ENCODE measurements around the gene ZBTB38. TPM values are rescaled to one million over a fixed set of nuclear protein-coding genes. Genes with fewer than 3 reads are reported as not detected.

Gene ZBTB38
- total RNA-seq, 1 donor from 2014 or later, result 64.6 TPM

DNA sequence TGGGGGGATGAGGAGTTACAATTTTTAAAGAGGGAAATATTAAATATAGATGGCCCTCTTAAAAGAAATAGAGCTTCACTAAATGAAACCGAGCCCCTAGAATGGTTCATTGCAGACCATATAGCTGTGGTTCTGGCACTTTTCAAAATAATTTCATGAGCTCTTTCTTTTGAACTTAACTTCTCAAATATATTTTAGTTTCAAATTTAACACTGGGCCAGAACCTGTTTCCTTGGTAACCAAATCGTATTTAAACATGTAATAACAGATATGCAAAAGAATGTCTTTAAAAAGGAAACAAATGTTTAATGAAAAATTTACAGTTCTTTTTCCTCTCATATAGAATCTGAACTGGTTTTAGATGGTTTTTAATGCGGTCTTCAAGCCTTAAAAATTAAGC lies 20.1 kb downstream of the ZBTB38 start:
- peaks cover 49% of the 10 kb centered on the region for H3K4me1 Mint-ChIP-seq (ENCODE audit: low read depth)
- no peak overlapping the region for H3K4me3 Mint-ChIP-seq (ENCODE audit: unreplicated experiment)
- no peaks in the 10 kb centered on the region for H3K27me3 Mint-ChIP-seq (ENCODE audit: low read depth)
- H3K9me3 Mint-ChIP-seq (ENCODE audit: low read depth), result no peaks in the 10 kb centered on the region
- H3K27ac Mint-ChIP-seq (ENCODE audit: unreplicated experiment), result no peak overlapping the region
- DNase-seq (ENCODE audit: low spot score), result no peak
- no peak for TF ChIP-seq CTCF (IDR thresholded peaks at IDR 0.05)
- peaks cover 2% of the 10 kb centered on the region for H3K36me3 Mint-ChIP-seq (ENCODE audit: low read depth)

DNA sequence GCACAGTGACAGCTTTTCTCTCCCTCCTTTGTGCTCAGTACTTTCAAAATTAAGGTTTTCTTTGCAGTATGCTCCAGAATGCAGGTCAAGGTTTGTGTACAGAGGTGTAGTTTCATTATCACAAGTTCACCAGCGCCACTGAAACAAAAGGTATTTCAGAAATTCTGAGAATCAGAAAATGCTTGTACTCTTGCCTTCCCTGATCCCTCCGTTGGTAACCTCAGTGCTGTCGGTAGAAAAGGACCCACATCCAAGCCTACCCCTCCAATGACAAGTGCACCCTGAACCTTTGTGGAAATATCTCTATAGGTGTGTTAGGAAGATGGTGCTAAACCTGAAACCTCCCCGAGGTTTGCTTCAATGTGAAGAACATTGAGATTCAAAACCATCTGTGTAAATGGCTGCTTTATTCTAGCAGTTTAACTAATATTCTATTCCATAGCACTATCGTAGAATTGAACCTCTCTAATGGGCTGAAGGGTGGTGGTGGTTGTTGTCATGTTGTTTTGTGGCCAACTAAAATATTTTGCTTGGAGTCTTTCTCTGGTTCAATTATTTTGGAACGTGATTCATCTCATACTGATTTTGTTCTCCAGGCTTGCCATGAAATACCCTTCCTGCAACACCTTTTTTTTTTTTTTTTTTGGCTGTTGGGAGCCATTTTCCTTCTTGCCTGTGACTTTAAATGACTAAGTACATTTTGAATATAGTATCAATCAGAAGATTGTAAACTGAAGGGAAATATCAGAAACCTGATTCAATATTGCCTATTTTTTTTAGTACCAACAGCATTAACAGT lies 20.7 kb downstream of the ZBTB38 start:
- Mint-ChIP-seq H3K9me3 (ENCODE audit: low read depth) (no peaks in the 10 kb centered on the region), H3K36me3 (ENCODE audit: low read depth) (peaks cover 2% of the 10 kb centered on the region), H3K4me1 (ENCODE audit: low read depth) (peaks cover 45% of the 10 kb centered on the region), H3K4me3 (ENCODE audit: unreplicated experiment) (no peak overlapping the region), H3K27me3 (ENCODE audit: low read depth) (no peaks in the 10 kb centered on the region), H3K27ac (ENCODE audit: unreplicated experiment) (peak overlapping the region; percentile 42)
- DNase-seq (ENCODE audit: low spot score), result no peak
- TF ChIP-seq CTCF (IDR thresholded peaks at IDR 0.05), result no peak

DNA sequence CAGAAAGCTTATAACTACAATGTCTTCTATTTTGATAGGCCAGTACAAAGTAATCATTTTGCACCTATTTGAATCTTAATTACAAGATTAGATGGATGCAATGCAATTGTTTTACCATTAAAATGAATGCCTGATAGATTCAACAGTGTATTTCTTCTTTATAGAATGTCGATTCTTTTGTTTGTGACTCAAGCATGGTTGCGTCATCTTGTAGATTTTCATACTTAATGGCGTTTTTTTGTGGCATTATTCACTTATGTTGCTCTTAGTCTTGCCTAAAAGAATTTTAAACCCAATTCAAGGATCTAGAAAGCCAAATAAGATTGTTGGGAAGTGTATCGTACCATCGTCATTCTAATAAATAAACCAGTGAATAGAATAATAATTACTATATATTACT lies 21.4 kb downstream of the ZBTB38 start:
- Mint-ChIP-seq H3K36me3 (ENCODE audit: low read depth) (peaks cover 6% of the 10 kb centered on the region), H3K4me1 (ENCODE audit: low read depth) (peaks cover 38% of the 10 kb centered on the region), H3K27ac (ENCODE audit: unreplicated experiment) (no peak overlapping the region), H3K4me3 (ENCODE audit: unreplicated experiment) (no peak overlapping the region), H3K27me3 (ENCODE audit: low read depth) (no peaks in the 10 kb centered on the region), H3K9me3 (ENCODE audit: low read depth) (no peaks in the 10 kb centered on the region)
- DNase-seq (ENCODE audit: low spot score), result no peak
- no peak for TF ChIP-seq CTCF (IDR thresholded peaks at IDR 0.05)

DNA sequence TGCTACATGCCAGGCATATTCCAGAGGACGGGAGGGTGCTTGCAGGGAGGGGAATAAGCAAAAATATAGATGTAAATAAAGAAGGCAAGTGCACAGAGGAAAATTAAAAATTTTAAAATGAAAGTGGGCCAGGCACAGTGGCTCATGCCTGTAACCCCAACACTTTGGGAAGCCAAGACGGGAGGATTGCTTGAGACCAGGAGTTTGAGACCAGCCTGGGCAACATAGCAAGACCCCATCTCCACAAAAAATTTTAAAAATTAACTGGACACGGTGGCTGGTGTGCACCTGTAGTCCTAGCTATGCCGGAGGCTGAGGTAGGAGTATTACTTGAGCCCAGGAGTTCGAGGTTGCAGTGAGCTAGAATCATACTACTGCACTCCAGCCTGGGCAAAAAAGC lies 22.4 kb downstream of the ZBTB38 start:
- Mint-ChIP-seq H3K4me3 (ENCODE audit: unreplicated experiment) (no peak overlapping the region), H3K9me3 (ENCODE audit: low read depth) (peaks cover under 1% of the 10 kb centered on the region), H3K4me1 (ENCODE audit: low read depth) (peaks cover 28% of the 10 kb centered on the region), H3K27ac (ENCODE audit: unreplicated experiment) (no peak overlapping the region), H3K36me3 (ENCODE audit: low read depth) (peaks cover 7% of the 10 kb centered on the region), H3K27me3 (ENCODE audit: low read depth) (no peaks in the 10 kb centered on the region)
- no peak for TF ChIP-seq CTCF (IDR thresholded peaks at IDR 0.05)
- no peak for DNase-seq (ENCODE audit: low spot score)

DNA sequence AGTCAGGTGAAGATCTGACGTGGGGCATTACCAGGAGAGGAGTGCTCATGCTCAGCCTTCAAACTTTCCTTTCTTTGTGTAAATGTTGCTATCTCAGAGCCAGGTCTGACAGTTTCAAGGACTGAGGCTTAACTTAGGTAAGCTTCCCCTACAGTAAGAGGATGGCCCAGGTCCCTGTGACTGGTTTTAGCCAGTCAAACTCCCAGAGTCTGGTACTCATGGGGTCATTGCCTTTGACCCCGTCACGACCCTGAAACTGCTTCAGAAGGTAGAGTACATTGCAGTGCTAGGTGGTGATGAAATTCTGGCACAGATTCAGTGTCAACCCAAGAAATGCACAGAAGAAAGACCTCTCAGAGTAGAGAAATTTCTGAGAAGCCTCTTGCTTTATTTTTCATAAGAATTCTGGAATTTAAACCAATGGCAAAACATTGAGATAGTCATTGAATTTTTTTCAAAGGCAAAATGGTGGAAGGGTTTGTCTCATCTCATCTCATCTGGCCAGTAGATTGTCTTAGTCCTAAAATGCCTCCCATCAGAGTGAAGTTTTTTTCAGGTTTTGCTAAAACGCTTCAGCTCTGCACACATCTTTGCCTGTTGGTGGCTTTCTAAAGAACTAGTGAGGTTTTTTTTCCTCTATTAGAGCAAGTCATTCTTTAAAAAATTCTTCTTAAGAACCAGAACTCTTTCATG lies 23.1 kb downstream of the ZBTB38 start:
- no peak overlapping the region for H3K4me3 Mint-ChIP-seq (ENCODE audit: unreplicated experiment)
- H3K36me3 Mint-ChIP-seq (ENCODE audit: low read depth), result peaks cover 13% of the 10 kb centered on the region
- TF ChIP-seq CTCF (IDR thresholded peaks at IDR 0.05), result no peak

More for the DNA sequence above, 23.1 kb downstream of the ZBTB38 start:
- no peak for DNase-seq (ENCODE audit: low spot score)
- peaks cover 23% of the 10 kb centered on the region for H3K4me1 Mint-ChIP-seq (ENCODE audit: low read depth)
- H3K27me3 Mint-ChIP-seq (ENCODE audit: low read depth), result no peaks in the 10 kb centered on the region
- H3K27ac Mint-ChIP-seq (ENCODE audit: unreplicated experiment), result no peak overlapping the region
- H3K9me3 Mint-ChIP-seq (ENCODE audit: low read depth), result peaks cover 7% of the 10 kb centered on the region

Measured in chondrocyte (in vitro differentiated cells).